Common myeloid progenitor, CD34-positive (primary cell): Measurements from ENCODE around the gene CAMTA1.

Source experiments
- CTCF ChIA-PET: fragments of 350-600 bp; sonication (Branson Sonifier 250); formaldehyde crosslinking; loops from one replicate; lab custom pipeline; 2021; ENCODE audit warnings: antibody characterized with exemption; lab: Charles Lee
- POLR2A ChIA-PET: fragments of 350-600 bp; sonication (Branson Sonifier 250); formaldehyde crosslinking; loops from one replicate; lab custom pipeline; 2021; ENCODE audit warnings: antibody characterized with exemption; lab: Charles Lee
- DNase-seq, 3 donors: peaks; one replicate each; pipeline versions ENCODE4 v3.0.0 to v3.0.0-alpha.2; 2013
- H3K27ac ChIP-seq, 2 experiments: 1 replicate in 1 of 2; 2 replicates in 1 of 2; pipeline ENCODE4 v1.7.0; 2013; ENCODE audit warnings: inconsistent platforms in 2 of 2, low read length in 2 of 2, mild to moderate bottlenecking in 2 of 2, low read depth in 1 of 2, moderate library complexity in 1 of 2; ENCODE audit not compliant: severe bottlenecking in 2 of 2, insufficient read depth in 1 of 2, poor library complexity in 1 of 2
- H3K27me3 ChIP-seq, 5 experiments: replicated peaks in 2 of 5; 1 replicate in 3 of 5; 2 replicates in 2 of 5; pipeline versions ENCODE4 v1.6.1 to v1.7.0; 2013; ENCODE audit warnings: low read length in 4 of 5, mild to moderate bottlenecking in 2 of 5, moderate library complexity in 2 of 5, inconsistent platforms in 1 of 5; ENCODE audit not compliant: insufficient read depth in 5 of 5, control insufficient read depth in 4 of 5
- H3K36me3 ChIP-seq, 4 experiments: 1 replicate in 2 of 4; 2 replicates in 2 of 4; pipeline versions ENCODE4 v1.6.1 to v1.7.0; 2013; ENCODE audit warnings: low read length in 3 of 4, control low read depth in 1 of 4, mild to moderate bottlenecking in 1 of 4; ENCODE audit not compliant: control insufficient read depth in 4 of 4, insufficient read depth in 4 of 4
- H3K4me1 ChIP-seq, 4 experiments: 1 replicate in 3 of 4; 2 replicates in 1 of 4; pipeline versions ENCODE4 v1.6.1 to v1.7.1; 2013; ENCODE audit warnings: low read length in 3 of 4, mild to moderate bottlenecking in 3 of 4, control low read depth in 1 of 4, inconsistent platforms in 1 of 4, moderate library complexity in 1 of 4; ENCODE audit not compliant: control insufficient read depth in 4 of 4, insufficient read depth in 4 of 4; ENCODE audit errors: control extremely low read depth in 1 of 4
- H3K4me3 ChIP-seq, 7 experiments: 1 replicate in 4 of 7; 2 replicates in 3 of 7; pipeline versions ENCODE4 v1.5.1 to v1.7.0; 2013; ENCODE audit warnings: mild to moderate bottlenecking in 7 of 7, low read length in 6 of 7, moderate library complexity in 6 of 7, inconsistent platforms in 2 of 7, low read depth in 2 of 7, control low read depth in 1 of 7; ENCODE audit not compliant: insufficient read depth in 4 of 7, control insufficient read depth in 1 of 7; ENCODE audit errors: extremely low read depth in 1 of 7
- H3K9me3 ChIP-seq, 5 experiments: 1 replicate in 4 of 5; 2 replicates in 1 of 5; pipeline versions ENCODE4 v1.6.1 to v1.7.1; 2013; ENCODE audit warnings: low read length in 4 of 5, mild to moderate bottlenecking in 2 of 5, inconsistent platforms in 1 of 5, low read depth in 1 of 5, moderate library complexity in 1 of 5; ENCODE audit not compliant: control insufficient read depth in 4 of 5, insufficient read depth in 2 of 5; ENCODE audit errors: control extremely low read depth in 1 of 5
- WGBS: methylation state at CpG from one replicate; pipeline ENCODE4 v1.1.5; 2013; ENCODE audit not compliant: insufficient coverage; 5-methylcytosine and 5-hydroxymethylcytosine counted together

Gene CAMTA1

GRCh38 chr1:7478809-7479499 lies 693.7 kb downstream of the CAMTA1 start:
- no peak for DNase-seq
- Histone ChIP-seq H3K27ac (no peak overlapping the region), H3K36me3 (no peaks in the 10 kb centered on the region), H3K27me3 (peaks cover 0 to 4% (median 0%) of the 10 kb centered on the region in 5 experiments), H3K4me1 (no peaks in the 10 kb centered on the region), H3K4me3 (no peak overlapping the region), H3K9me3 (no peaks in the 10 kb centered on the region)
- WGBS = 89% methylated on average over 11 of the region's 14 CpGs
- CTCF ChIA-PET = no interaction called here
- POLR2A ChIA-PET = no interaction called here

GRCh38 chr1:7479571-7479970 lies 694.3 kb downstream of the CAMTA1 start:
- Histone ChIP-seq H3K4me1 (no peaks in the 10 kb centered on the region), H3K27ac (no peak overlapping the region), H3K36me3 (no peaks in the 10 kb centered on the region), H3K4me3 (no peak overlapping the region), H3K27me3 (peaks cover 0 to 4% (median 0%) of the 10 kb centered on the region in 5 experiments), H3K9me3 (no peaks in the 10 kb centered on the region)
- ChIA-PET POLR2A (no interaction called here), CTCF (no interaction called here)
- WGBS = 100% methylated on average over 3 of the region's 3 CpGs
- DNase-seq = no peak

- CTCF ChIA-PET = no interaction called here
- DNase-seq = no peak
- 97% methylated on average over 3 of the region's 3 CpGs for WGBS
- H3K4me1 ChIP-seq = no peaks in the 10 kb centered on the region
- H3K9me3 ChIP-seq = no peaks in the 10 kb centered on the region
- POLR2A ChIA-PET = no interaction called here
- no peak overlapping the region for H3K27ac ChIP-seq
- peaks cover 0 to 4% (median 0%) of the 10 kb centered on the region in 5 experiments for H3K27me3 ChIP-seq
- H3K4me3 ChIP-seq = no peak overlapping the region
- H3K36me3 ChIP-seq = no peaks in the 10 kb centered on the region
These were observed 695.9 kb downstream of the CAMTA1 start for GRCh38 chr1:7481194-7481593.

- no peak overlapping the region for H3K4me3 ChIP-seq
- DNase-seq = no peak
- CTCF ChIA-PET = no interaction called here
- H3K27me3 ChIP-seq = peaks cover 0 to 4% (median 0%) of the 10 kb centered on the region in 5 experiments
- 95% methylated on average over 2 of the region's 6 CpGs for WGBS
- no peaks in the 10 kb centered on the region for H3K36me3 ChIP-seq
- H3K9me3 ChIP-seq = no peaks in the 10 kb centered on the region
- H3K4me1 ChIP-seq = no peaks in the 10 kb centered on the region
- POLR2A ChIA-PET = no interaction called here
- no peak overlapping the region for H3K27ac ChIP-seq
These were observed 696.8 kb downstream of the CAMTA1 start for GRCh38 chr1:7482077-7482476.

- peaks cover 0 to 4% (median 0%) of the 10 kb centered on the region in 5 experiments for H3K27me3 ChIP-seq
- 65% methylated on average over 10 of the region's 10 CpGs for WGBS
These were observed 697.7 kb downstream of the CAMTA1 start for GRCh38 chr1:7482772-7483495.

GRCh38 chr1:7483634-7484383 lies 698.6 kb downstream of the CAMTA1 start:
- ChIA-PET CTCF (no interaction called here), POLR2A (interaction anchor here (0.5 kb wide), 1 partner anchor 79 kb away, joined by 3 read pairs; no protein-coding TSS in a partner anchor)
- H3K27ac ChIP-seq = no peak overlapping the region
- H3K36me3 ChIP-seq = no peaks in the 10 kb centered on the region
- peaks cover 0 to 4% (median 0%) of the 10 kb centered on the region in 5 experiments for H3K27me3 ChIP-seq
- no peaks in the 10 kb centered on the region for H3K4me1 ChIP-seq
- DNase-seq = no peak
- no peaks in the 10 kb centered on the region for H3K9me3 ChIP-seq
- H3K4me3 ChIP-seq = no peak overlapping the region
- WGBS = 94% methylated on average over 9 of the region's 13 CpGs

More at GRCh38 chr1:7482772-7483495, 697.7 kb downstream of the CAMTA1 start:
- ChIA-PET POLR2A (interaction anchor here (0.6 kb wide), 1 partner anchor 320 kb away, joined by 3 read pairs; no protein-coding TSS in a partner anchor), CTCF (no interaction called here)
- DNase-seq = no peak
- no peaks in the 10 kb centered on the region for H3K36me3 ChIP-seq
- H3K4me1 ChIP-seq = no peaks in the 10 kb centered on the region
- H3K27ac ChIP-seq = no peak overlapping the region
- H3K9me3 ChIP-seq = no peaks in the 10 kb centered on the region
- no peak overlapping the region for H3K4me3 ChIP-seq
